K562 (cell line): ENCODE data around the gene KIAA0930. TPM values are rescaled to one million over a fixed set of nuclear protein-coding genes. Genes with fewer than 3 reads are reported as not detected.

Source experiments
- ATAC-seq: fragments of 200-7000 bp; cut with Tn5 transposase; 3 replicates; pipeline ENCODE4 v1.9.1; 2020; ENCODE audit warnings: moderate library complexity
- BruUV-seq: library from RNA; stranded (reverse); fragments of 400-500 nt; replicated peaks from 2 replicates; lab custom pipeline; 2021; lab: Mats Ljungman, UMichigan
- CTCF ChIA-PET: fragments of 300-600 bp; formaldehyde crosslinking; extraction: SDS; loops from one replicate; lab custom pipeline; 2021; ENCODE audit warnings: low intra/inter-chr PET ratio; lab: Yijun Ruan, JAX
- POLR2A ChIA-PET: fragments of 300-600, 350-650 bp; sonication (Branson Sonifier 250); formaldehyde crosslinking; extraction: SDS; loops from one replicate; lab custom pipeline; 2021; ENCODE audit warnings: antibody characterized with exemption, inconsistent platforms; lab: Yijun Ruan, JAX
- DNase-seq, 4 experiments: peaks; one replicate each; pipeline versions ENCODE4 v3.0.0 to v3.0.0-alpha.2; 2011 to 2018; ENCODE audit warnings: low spot score in 3 of 4, mixed read lengths in 3 of 4; ENCODE audit errors: extremely low read depth in 1 of 4
- FAIRE-seq: peaks from 2 replicates; lab custom pipeline; 2011; peaks lifted over from hg19 to GRCh38; lab: Jason Lieb, UNC
- H2AFZ ChIP-seq: 2 replicates; pipeline ENCODE4 v1.6.0; 2011; ENCODE audit warnings: low read depth, low read length, control low read depth, inconsistent platforms
- H3K27ac ChIP-seq: fragments of 200-600 bp; 3 replicates; pipeline ENCODE4 v1.8.0; 2011; ENCODE audit warnings: low read depth, mild to moderate bottlenecking, control low read depth, inconsistent platforms, low read length, moderate library complexity, mixed read lengths; ENCODE audit errors: extremely low read depth
- H3K27me3 ChIP-seq, 2 experiments: fragments of 300-600 bp in 1 of 2; 2 replicates in 1 of 2; 3 replicates in 1 of 2; pipeline versions ENCODE4 v1.6.0 to v1.8.0; 2011; ENCODE audit warnings: inconsistent platforms in 2 of 2, low read length in 2 of 2, mild to moderate bottlenecking in 1 of 2, mixed read lengths in 1 of 2, moderate library complexity in 1 of 2; ENCODE audit not compliant: control insufficient read depth in 2 of 2, insufficient read depth in 2 of 2
- H3K36me3 ChIP-seq: fragments of 300-600 bp; 3 replicates; pipeline ENCODE4 v1.8.0; 2011; ENCODE audit warnings: mild to moderate bottlenecking, low read length, inconsistent platforms; ENCODE audit not compliant: control insufficient read depth, insufficient read depth
- H3K4me1 ChIP-seq, 2 experiments: fragments of 200-600 bp in 1 of 2; replicated peaks in 1 of 2; 2 replicates in 1 of 2; 3 replicates in 1 of 2; pipeline versions ENCODE4 v1.5.1 to v1.8.0; 2011; ENCODE audit warnings: inconsistent platforms in 2 of 2, low read length in 2 of 2, mild to moderate bottlenecking in 1 of 2, mixed read lengths in 1 of 2, moderate library complexity in 1 of 2; ENCODE audit not compliant: control insufficient read depth in 2 of 2, insufficient read depth in 2 of 2
- H3K4me2 ChIP-seq: 2 replicates; pipeline ENCODE4 v1.6.1; 2011; ENCODE audit warnings: low read length, control low read depth, inconsistent platforms, mixed read lengths; ENCODE audit not compliant: insufficient read depth
- H3K4me3 ChIP-seq: fragments of 200-600 bp; sonication (generic), shearing (Covaris generic); 2 replicates; pipeline ENCODE4 v1.5.1; 2016; ENCODE audit warnings: control low read depth, inconsistent platforms
- H3K79me2 ChIP-seq: fragments of 200-600 bp; 3 replicates; pipeline ENCODE4 v1.8.0; 2011; ENCODE audit warnings: low read length, inconsistent platforms; ENCODE audit not compliant: control insufficient read depth, insufficient read depth
- H3K9ac ChIP-seq, 2 experiments: 2 replicates each; pipeline versions ENCODE4 v1.6.0 to v1.6.1; 2011; ENCODE audit warnings: low read depth in 2 of 2, low read length in 2 of 2, control low read depth in 1 of 2, inconsistent platforms in 1 of 2, mild to moderate bottlenecking in 1 of 2, mixed read lengths in 1 of 2; ENCODE audit not compliant: insufficient read depth in 1 of 2
- H3K9me1 ChIP-seq: one replicate; pipeline ENCODE4 v1.6.0; 2011; ENCODE audit warnings: inconsistent platforms, mild to moderate bottlenecking, low read length, moderate library complexity; ENCODE audit not compliant: control insufficient read depth, insufficient read depth
- H3K9me3 ChIP-seq: replicated peaks from 2 replicates; pipeline ENCODE4 v1.5.1; 2011; ENCODE audit warnings: low read depth, low read length, inconsistent platforms; ENCODE audit not compliant: control insufficient read depth, insufficient read depth
- H4K20me1 ChIP-seq: replicated peaks from 2 replicates; pipeline ENCODE4 v1.6.1; 2011; ENCODE audit warnings: low read length, inconsistent platforms, mixed read lengths; ENCODE audit not compliant: control insufficient read depth, insufficient read depth
- EP300 ChIP-seq: IDR thresholded peaks from 2 replicates; pipeline ENCODE4 v1.6.1; 2012; ENCODE audit warnings: low read length, improper control_type of control experiment
- GABPA ChIP-seq: fragments of 200-800 bp; sonication (Bioruptor generic); conservative IDR thresholded peaks from 2 replicates; pipeline ENCODE4 v1.6.1; 2016; ENCODE audit warnings: low read depth, missing genetic modification characterization, missing compliant biosample characterization
- KAT8 ChIP-seq: fragments of 450-650 bp; IDR thresholded peaks from 2 replicates; pipeline ENCODE4 v1.6.1; 2016; ENCODE audit warnings: low read depth, mild to moderate bottlenecking
- KLF16 ChIP-seq: IDR thresholded peaks from 2 replicates; pipeline ENCODE4 v1.6.1; 2016; ENCODE audit warnings: antibody characterized with exemption
- MTF1 ChIP-seq: fragments of 250-450 bp; sonication (Bioruptor Pico); IDR thresholded peaks from 2 replicates; pipeline ENCODE4 v1.9.0; 2021; ENCODE audit warnings: moderate library complexity, mild to moderate bottlenecking, inconsistent platforms, borderline replicate concordance
- MYNN ChIP-seq, 2 experiments: sonication (generic); formaldehyde crosslinking in 1 of 2; IDR thresholded peaks; 2 replicates each; pipeline versions ENCODE4 v1.5.0 to v1.6.1; 2016 to 2020; ENCODE audit warnings: antibody characterized with exemption in 1 of 2, missing genetic modification reagents in 1 of 2
- RCOR1 ChIP-seq, 2 experiments: IDR thresholded peaks; 2 replicates each; pipeline ENCODE4 v1.6.1; 2012; ENCODE audit warnings: low read depth in 2 of 2, low read length in 2 of 2, borderline replicate concordance in 1 of 2, improper control_type of control experiment in 1 of 2
- SMAD2 ChIP-seq: fragments of 150-350 bp; IDR thresholded peaks from 2 replicates; pipeline ENCODE4 v1.6.1; 2014; ENCODE audit warnings: low read depth, mild to moderate bottlenecking, low read length
- SMC3 ChIP-seq: conservative IDR thresholded peaks from 2 replicates; pipeline ENCODE4 v1.6.1; 2011; ENCODE audit warnings: low read depth, low read length, improper control_type of control experiment; ENCODE audit not compliant: insufficient read depth
- ZKSCAN1 ChIP-seq: fragments of 150-350 bp; IDR thresholded peaks from 2 replicates; pipeline ENCODE4 v1.6.1; 2016; ENCODE audit warnings: low read depth, low read length
- ZNF217 ChIP-seq: sonication (generic); formaldehyde crosslinking; IDR thresholded peaks from 2 replicates; pipeline ENCODE4 v1.8.0; 2022; ENCODE audit warnings: mild to moderate bottlenecking, missing genetic modification reagents
- WGBS: fragments of 100-300 bp; shearing (Covaris generic); methylation state at CpG from one replicate; pipeline ENCODE4 v1.1.6; 2016; ENCODE audit warnings: low coverage, mixed read lengths; ENCODE audit not compliant: insufficient coverage; ENCODE audit errors: missing lambda C conversion rate; 5-methylcytosine and 5-hydroxymethylcytosine counted together
- in situ Hi-C: fragments of 300-500 bp; cut with MboI; formaldehyde crosslinking; loops from 4 replicates; pipeline ENCODE4 v1.15.0; 2018; ENCODE audit warnings: inconsistent platforms, mixed read lengths
- intact Hi-C: fragments of 100-400 bp; cut with micrococcal nuclease; formaldehyde crosslinking; loops from 2 replicates; pipeline ENCODE4 v1.14.2; 2022
- polyA plus RNA-seq, 8 experiments: library from polyadenylated mRNA; depleted of rRNA in 4 of 8; stranded (reverse) in 5 of 8; unstranded in 3 of 8; fragments of >200 nt; fragmentation: Nextera tagmentation in 2 of 8; fragmentation: Illumina TruSeq in 1 of 8; extraction: Ambion mirVana in 2 of 8; extraction: Trizol in 1 of 8; gene quantifications; 2 replicates each; pipeline versions ENCODE4 v1.2.1 to v1.2.3, GENCODE V29; 2011 to 2014; ENCODE audit warnings: inconsistent platforms in 1 of 8, missing spikeins in 1 of 8
- total RNA-seq, 7 experiments: library from RNA; depleted of rRNA in 6 of 7; stranded (reverse); fragments of >200 nt in 6 of 7; fragmentation: Illumina TruSeq in 2 of 7; extraction: Trizol in 2 of 7; gene quantifications; 2 replicates each; pipeline versions ENCODE4 v1.2.1 to v1.2.3, GENCODE V29; 2011 to 2021; ENCODE audit warnings: low replicate concordance in 1 of 7
- TF ChIP-seq, protein P1 (sequence below): IDR thresholded peaks from 2 replicates; pipeline ENCODE4 v1.6.1; 2012; ENCODE audit warnings: low read depth, low read length, improper control_type of control experiment, borderline replicate concordance
- TF ChIP-seq, protein P2 (sequence below), 2 experiments: fragments of 250-450 bp in 1 of 2; fragments of 450-650 bp in 1 of 2; sonication (Bioruptor Pico) in 1 of 2; IDR thresholded peaks; 2 replicates each; pipeline versions ENCODE4 v1.6.1 to v1.8.0; 2016 to 2021; ENCODE audit warnings: mild to moderate bottlenecking in 2 of 2, moderate library complexity in 2 of 2, missing compliant biosample characterization in 1 of 2, missing genetic modification characterization in 1 of 2
- TF ChIP-seq, protein P3 (sequence below): fragments of 450-650 bp; IDR thresholded peaks from 2 replicates; pipeline ENCODE4 v1.7.1; 2018; ENCODE audit warnings: mild to moderate bottlenecking, low read depth; ENCODE audit not compliant: partially characterized antibody
- TF ChIP-seq, protein P4 (sequence below): fragments of 450-650 bp; formaldehyde crosslinking; conservative IDR thresholded peaks from 2 replicates; pipeline ENCODE4 v1.4.0; 2022; ENCODE audit warnings: mild to moderate bottlenecking, missing genetic modification characterization

KIAA0930 gene
- total and polyA plus RNA-seq, 9 of the 15 experiments (the other 6 are each of a cell fraction or from before 2014, with no cell fraction given): 0.24 to 12.1 (median 6.4) TPM

- TF ChIP-seq, protein P1, sequence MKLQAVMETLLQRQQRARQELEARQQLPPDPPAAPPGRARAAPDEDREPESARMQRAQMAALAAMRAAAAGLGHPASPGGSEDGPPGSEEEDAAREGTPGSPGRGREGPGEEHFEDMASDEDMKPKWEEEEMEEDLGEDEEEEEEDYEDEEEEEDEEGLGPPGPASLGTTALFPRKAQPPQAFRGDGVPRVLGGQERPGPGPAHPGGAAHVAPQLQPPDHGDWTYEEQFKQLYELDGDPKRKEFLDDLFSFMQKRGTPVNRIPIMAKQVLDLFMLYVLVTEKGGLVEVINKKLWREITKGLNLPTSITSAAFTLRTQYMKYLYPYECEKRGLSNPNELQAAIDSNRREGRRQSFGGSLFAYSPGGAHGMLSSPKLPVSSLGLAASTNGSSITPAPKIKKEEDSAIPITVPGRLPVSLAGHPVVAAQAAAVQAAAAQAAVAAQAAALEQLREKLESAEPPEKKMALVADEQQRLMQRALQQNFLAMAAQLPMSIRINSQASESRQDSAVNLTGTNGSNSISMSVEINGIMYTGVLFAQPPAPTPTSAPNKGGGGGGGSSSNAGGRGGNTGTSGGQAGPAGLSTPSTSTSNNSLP: no peak
- TF ChIP-seq SMAD2 (no peak), KAT8 (no peak), KLF16 (no peak), SMC3 (no peak), GABPA (tag) (no peak), RCOR1 (IDR thresholded peaks at IDR 0.05; ENCODE audit: borderline replicate concordance in 1 of 2, low read depth in 2 of 2, low read length in 2 of 2) (no peak)
- TF ChIP-seq, protein P2, sequence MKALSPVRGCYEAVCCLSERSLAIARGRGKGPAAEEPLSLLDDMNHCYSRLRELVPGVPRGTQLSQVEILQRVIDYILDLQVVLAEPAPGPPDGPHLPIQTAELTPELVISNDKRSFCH (CRISPR knock-in tag; IDR thresholded peaks at IDR 0.05): no peak
- TF ChIP-seq, protein P2 (tag; IDR thresholded peaks at IDR 0.05): no peak
- TF ChIP-seq, all 486 proteins: peak for 0
Observed at GRCh38 chr22:45233386-45233785, 7.3 kb downstream of the KIAA0930 start (continued).

- Histone ChIP-seq H3K4me1 (peaks cover 0 to 5% of the 10 kb centered on the region in 2 experiments; a peak in 2 of 5 replicates), H3K79me2 (no peaks in the 10 kb centered on the region), H3K9me1 (no peaks in the 10 kb centered on the region), H4K20me1 (peaks cover 11% of the 10 kb centered on the region; the same call in 1 of the 2 replicates), H3K27ac (no peak overlapping the region), H3K9me3 (no peaks in the 10 kb centered on the region), H3K36me3 (no peaks in the 10 kb centered on the region), H2AFZ (no peak overlapping the region), H3K4me2 (no peak overlapping the region), H3K27me3 (no peaks in the 10 kb centered on the region; a peak in 1 of 5 replicates), H3K9ac (no peak overlapping the region), H3K4me3 (no peak overlapping the region)
- WGBS: no CpG with 5 or more reads among the region's 2 CpGs
- no TSS peak for BruUV-seq
- DNase-seq (no peak), FAIRE-seq (no peak), ATAC-seq (no peak)
- in situ Hi-C loops: loop anchor here (25.0 kb wide), 1 partner anchor 419 kb away; no protein-coding TSS in a partner anchor
- ChIA-PET POLR2A (no interaction called here), CTCF (no interaction called here)
- intact Hi-C loops: no loop called here
- TF ChIP-seq ZKSCAN1 (no peak), MTF1 (CRISPR knock-in tag) (no peak), EP300 (no peak), MYNN (IDR thresholded peaks at IDR 0.05) (no peak), MYNN (CRISPR knock-in tag; IDR thresholded peaks at IDR 0.05) (no peak), ZNF217 (CRISPR knock-in tag) (no peak)
- TF ChIP-seq, protein P3, sequence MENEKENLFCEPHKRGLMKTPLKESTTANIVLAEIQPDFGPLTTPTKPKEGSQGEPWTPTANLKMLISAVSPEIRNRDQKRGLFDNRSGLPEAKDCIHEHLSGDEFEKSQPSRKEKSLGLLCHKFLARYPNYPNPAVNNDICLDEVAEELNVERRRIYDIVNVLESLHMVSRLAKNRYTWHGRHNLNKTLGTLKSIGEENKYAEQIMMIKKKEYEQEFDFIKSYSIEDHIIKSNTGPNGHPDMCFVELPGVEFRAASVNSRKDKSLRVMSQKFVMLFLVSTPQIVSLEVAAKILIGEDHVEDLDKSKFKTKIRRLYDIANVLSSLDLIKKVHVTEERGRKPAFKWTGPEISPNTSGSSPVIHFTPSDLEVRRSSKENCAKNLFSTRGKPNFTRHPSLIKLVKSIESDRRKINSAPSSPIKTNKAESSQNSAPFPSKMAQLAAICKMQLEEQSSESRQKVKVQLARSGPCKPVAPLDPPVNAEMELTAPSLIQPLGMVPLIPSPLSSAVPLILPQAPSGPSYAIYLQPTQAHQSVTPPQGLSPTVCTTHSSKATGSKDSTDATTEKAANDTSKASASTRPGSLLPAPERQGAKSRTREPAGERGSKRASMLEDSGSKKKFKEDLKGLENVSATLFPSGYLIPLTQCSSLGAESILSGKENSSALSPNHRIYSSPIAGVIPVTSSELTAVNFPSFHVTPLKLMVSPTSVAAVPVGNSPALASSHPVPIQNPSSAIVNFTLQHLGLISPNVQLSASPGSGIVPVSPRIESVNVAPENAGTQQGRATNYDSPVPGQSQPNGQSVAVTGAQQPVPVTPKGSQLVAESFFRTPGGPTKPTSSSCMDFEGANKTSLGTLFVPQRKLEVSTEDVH: no peak
- TF ChIP-seq, protein P4, sequence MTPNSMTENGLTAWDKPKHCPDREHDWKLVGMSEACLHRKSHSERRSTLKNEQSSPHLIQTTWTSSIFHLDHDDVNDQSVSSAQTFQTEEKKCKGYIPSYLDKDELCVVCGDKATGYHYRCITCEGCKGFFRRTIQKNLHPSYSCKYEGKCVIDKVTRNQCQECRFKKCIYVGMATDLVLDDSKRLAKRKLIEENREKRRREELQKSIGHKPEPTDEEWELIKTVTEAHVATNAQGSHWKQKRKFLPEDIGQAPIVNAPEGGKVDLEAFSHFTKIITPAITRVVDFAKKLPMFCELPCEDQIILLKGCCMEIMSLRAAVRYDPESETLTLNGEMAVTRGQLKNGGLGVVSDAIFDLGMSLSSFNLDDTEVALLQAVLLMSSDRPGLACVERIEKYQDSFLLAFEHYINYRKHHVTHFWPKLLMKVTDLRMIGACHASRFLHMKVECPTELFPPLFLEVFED (CRISPR knock-in tag): no peak
Observed at GRCh38 chr22:45231293-45231692, 9.4 kb downstream of the KIAA0930 start.
